ENCODE results near the gene SLC35B4.

Gene SLC35B4

DNA sequence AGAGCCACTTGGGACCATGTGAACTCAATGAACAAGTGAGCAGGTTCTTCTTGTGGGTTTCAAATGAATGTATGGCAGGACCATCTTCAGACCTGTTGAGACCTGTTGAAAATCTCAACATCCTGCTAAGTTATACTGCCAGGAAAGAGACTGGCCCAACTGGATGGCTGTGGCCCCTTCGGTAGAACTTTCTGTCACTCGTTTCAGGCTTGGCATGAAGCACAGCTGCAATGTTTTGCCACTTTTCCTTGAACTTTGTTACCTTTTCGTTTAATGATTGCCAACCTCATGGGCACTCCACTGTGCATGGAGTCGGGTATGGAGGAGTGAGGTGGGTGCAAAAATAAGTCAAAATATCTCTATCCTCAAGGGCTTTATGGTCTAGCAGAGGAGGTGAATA lies 36.7 kb upstream of the SLC35B4 start:
- no peak overlapping the region for H3K9ac ChIP-seq (ENCODE audit: low read length)
- no peaks in the 10 kb centered on the region for H3K9me3 ChIP-seq (ENCODE audit: control insufficient read depth, low read depth, low read length)
- H3K4me3 ChIP-seq (ENCODE audit: low read length): no peak overlapping the region
- H3K4me1 ChIP-seq (ENCODE audit: control insufficient read depth, low read depth, low read length): peaks cover 5% of the 10 kb centered on the region
- H3K27me3 ChIP-seq (ENCODE audit: control insufficient read depth, insufficient read depth, low read length): no peaks in the 10 kb centered on the region
- H3K36me3 ChIP-seq (ENCODE audit: control insufficient read depth, low read depth, low read length): no peaks in the 10 kb centered on the region
- no peak overlapping the region for H3K27ac ChIP-seq (ENCODE audit: low read length)

DNA sequence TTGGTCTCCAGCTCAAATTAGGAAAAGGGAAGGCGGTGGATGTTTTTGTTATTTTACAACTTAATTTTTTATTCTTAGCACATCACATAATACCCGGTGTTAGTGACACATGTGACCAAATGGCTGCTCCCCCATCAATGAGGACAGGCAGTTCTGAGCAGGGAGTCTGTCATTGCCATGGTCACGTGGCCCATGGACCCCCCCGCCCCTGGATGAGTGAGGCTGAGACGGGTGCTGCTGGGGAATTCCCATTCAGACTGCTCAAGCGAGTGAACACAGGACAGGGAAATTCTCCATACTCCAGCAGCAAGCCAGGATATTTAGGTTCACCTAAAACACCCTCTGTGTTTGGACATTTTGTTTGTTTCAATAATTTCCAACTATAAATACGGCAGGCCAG lies 34.7 kb upstream of the SLC35B4 start:
- peaks cover 5% of the 10 kb centered on the region for H3K4me1 ChIP-seq (ENCODE audit: control insufficient read depth, low read depth, low read length)
- no peaks in the 10 kb centered on the region for H3K36me3 ChIP-seq (ENCODE audit: control insufficient read depth, low read depth, low read length)
- H3K4me3 ChIP-seq (ENCODE audit: low read length): no peak overlapping the region
- no peak overlapping the region for H3K27ac ChIP-seq (ENCODE audit: low read length)
- no peaks in the 10 kb centered on the region for H3K9me3 ChIP-seq (ENCODE audit: control insufficient read depth, low read depth, low read length)
- no peaks in the 10 kb centered on the region for H3K27me3 ChIP-seq (ENCODE audit: control insufficient read depth, insufficient read depth, low read length)
- no peak overlapping the region for H3K9ac ChIP-seq (ENCODE audit: low read length)

DNA sequence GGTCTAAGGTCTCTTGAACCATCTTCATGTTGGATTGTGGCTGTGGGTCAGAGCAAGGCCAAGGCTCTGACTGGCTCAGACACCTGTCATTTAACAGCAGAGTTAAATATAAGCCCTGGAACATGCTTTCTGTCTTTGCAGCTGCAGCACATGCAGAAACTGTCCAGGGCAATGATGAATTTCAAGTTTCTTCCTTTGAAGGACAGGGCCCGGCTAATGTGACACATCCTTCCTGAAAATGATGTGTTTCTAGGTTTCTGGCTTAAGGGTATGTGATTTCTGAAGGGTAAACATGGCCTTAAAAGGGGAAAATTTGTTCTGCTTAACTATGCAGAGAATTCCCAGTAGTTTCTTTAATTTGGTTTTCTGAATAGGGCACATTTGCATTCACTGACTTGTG lies 34.0 kb upstream of the SLC35B4 start:
- no peak overlapping the region for H3K4me3 ChIP-seq (ENCODE audit: low read length)
- peaks cover 5% of the 10 kb centered on the region for H3K4me1 ChIP-seq (ENCODE audit: control insufficient read depth, low read depth, low read length)
- no peaks in the 10 kb centered on the region for H3K36me3 ChIP-seq (ENCODE audit: control insufficient read depth, low read depth, low read length)
- no peaks in the 10 kb centered on the region for H3K27me3 ChIP-seq (ENCODE audit: control insufficient read depth, insufficient read depth, low read length)
- no peak overlapping the region for H3K27ac ChIP-seq (ENCODE audit: low read length)
- H3K9ac ChIP-seq (ENCODE audit: low read length): no peak overlapping the region
- H3K9me3 ChIP-seq (ENCODE audit: control insufficient read depth, low read depth, low read length): no peaks in the 10 kb centered on the region

DNA sequence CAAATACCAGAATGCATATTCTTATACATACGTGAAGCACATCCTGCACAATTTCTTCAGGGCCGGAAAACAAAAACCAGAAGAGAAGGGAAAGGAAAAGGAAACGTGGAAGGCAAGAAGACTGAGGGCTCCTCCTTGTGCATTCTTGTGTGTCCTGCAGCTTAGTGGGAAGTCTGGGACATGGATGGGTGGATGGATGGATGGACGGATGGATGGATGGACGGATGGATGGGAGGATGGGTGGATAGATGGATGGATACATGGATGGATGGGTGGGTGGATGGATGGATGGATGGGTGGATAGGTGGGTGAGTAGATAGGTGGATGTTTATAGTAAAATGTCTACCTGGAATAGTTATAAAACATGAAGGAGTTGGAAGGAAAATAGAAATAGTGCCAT lies 30.8 kb upstream of the SLC35B4 start:
- Histone ChIP-seq H3K4me1 (ENCODE audit: control insufficient read depth, low read depth, low read length) (peaks cover 5% of the 10 kb centered on the region), H3K9ac (ENCODE audit: low read length) (no peak overlapping the region), H3K4me3 (ENCODE audit: low read length) (no peak overlapping the region), H3K36me3 (ENCODE audit: control insufficient read depth, low read depth, low read length) (no peaks in the 10 kb centered on the region), H3K9me3 (ENCODE audit: control insufficient read depth, low read depth, low read length) (no peaks in the 10 kb centered on the region), H3K27me3 (ENCODE audit: control insufficient read depth, insufficient read depth, low read length) (no peaks in the 10 kb centered on the region), H3K27ac (ENCODE audit: low read length) (no peak overlapping the region)

DNA sequence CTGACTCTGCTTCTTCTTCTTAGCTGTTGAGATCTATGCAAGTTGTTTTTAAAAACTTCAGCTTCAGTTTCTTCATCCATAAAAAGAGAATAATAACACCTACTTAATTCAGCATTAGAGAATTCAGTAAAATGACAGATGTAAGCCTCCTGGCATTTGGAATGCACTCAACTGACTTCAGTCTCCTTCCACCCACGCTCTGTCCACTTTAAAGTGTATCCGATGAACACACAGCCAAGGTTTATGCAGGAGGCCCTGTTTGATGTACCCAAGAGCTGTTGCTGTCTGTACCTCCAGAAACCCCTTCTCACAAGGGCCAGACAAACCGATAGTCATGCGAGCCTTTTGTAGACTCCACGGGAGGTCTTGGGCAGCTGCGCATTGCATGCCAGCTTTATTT lies 27.1 kb upstream of the SLC35B4 start:
- H3K9ac ChIP-seq (ENCODE audit: low read length): no peak overlapping the region
- H3K9me3 ChIP-seq (ENCODE audit: control insufficient read depth, low read depth, low read length): no peaks in the 10 kb centered on the region
- H3K36me3 ChIP-seq (ENCODE audit: control insufficient read depth, low read depth, low read length): no peaks in the 10 kb centered on the region
- H3K27me3 ChIP-seq (ENCODE audit: control insufficient read depth, insufficient read depth, low read length): no peaks in the 10 kb centered on the region
- H3K27ac ChIP-seq (ENCODE audit: low read length): no peak overlapping the region
- no peak overlapping the region for H3K4me3 ChIP-seq (ENCODE audit: low read length)
- no peaks in the 10 kb centered on the region for H3K4me1 ChIP-seq (ENCODE audit: control insufficient read depth, low read depth, low read length)

DNA sequence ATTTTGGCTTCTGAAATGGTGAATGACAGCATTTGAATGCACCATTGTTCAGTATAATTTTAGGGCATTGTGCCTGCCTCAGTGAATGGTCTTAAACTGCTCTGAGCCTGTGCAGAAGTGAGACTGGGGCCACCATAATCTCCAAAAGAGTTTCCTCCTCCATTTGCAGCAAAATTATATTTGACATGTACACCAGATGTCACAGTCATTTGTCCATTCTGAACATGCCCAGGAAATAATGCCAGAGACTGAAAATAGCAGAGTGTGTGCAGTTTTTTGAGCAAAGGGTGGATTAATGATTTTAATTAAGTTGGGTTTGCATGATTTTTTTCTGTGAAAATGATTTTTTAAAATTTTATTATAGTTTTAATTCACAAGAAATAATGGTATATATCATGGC lies 26.4 kb upstream of the SLC35B4 start:
- no peaks in the 10 kb centered on the region for H3K36me3 ChIP-seq (ENCODE audit: control insufficient read depth, low read depth, low read length)
- no peaks in the 10 kb centered on the region for H3K4me1 ChIP-seq (ENCODE audit: control insufficient read depth, low read depth, low read length)
- no peak overlapping the region for H3K9ac ChIP-seq (ENCODE audit: low read length)
- no peaks in the 10 kb centered on the region for H3K9me3 ChIP-seq (ENCODE audit: control insufficient read depth, low read depth, low read length)
- no peak overlapping the region for H3K27ac ChIP-seq (ENCODE audit: low read length)
- no peak overlapping the region for H3K4me3 ChIP-seq (ENCODE audit: low read length)
- no peaks in the 10 kb centered on the region for H3K27me3 ChIP-seq (ENCODE audit: control insufficient read depth, insufficient read depth, low read length)

DNA sequence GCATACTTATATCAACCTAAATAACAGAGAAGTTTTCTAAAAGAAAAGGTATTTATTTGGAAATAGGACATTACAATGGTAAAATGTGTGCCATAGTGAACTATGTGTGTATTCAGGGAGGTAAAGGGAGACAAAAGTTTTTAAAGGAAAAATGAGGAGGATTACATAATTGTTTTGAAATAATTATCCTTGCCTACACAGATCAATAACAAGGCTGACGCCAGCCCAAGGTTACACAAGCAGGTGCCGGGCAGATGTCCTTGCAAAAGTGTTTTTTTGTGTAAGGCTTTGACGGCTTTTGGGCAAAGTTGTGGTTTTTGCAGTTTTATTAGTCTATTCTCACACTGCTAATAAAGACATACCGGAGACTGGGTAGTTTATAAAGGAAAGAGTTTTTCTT lies 22.7 kb upstream of the SLC35B4 start:
- Histone ChIP-seq H3K27ac (ENCODE audit: low read length) (no peak overlapping the region), H3K36me3 (ENCODE audit: control insufficient read depth, low read depth, low read length) (no peaks in the 10 kb centered on the region), H3K9me3 (ENCODE audit: control insufficient read depth, low read depth, low read length) (no peaks in the 10 kb centered on the region), H3K4me3 (ENCODE audit: low read length) (no peak overlapping the region), H3K27me3 (ENCODE audit: control insufficient read depth, insufficient read depth, low read length) (no peaks in the 10 kb centered on the region), H3K4me1 (ENCODE audit: control insufficient read depth, low read depth, low read length) (no peaks in the 10 kb centered on the region), H3K9ac (ENCODE audit: low read length) (no peak overlapping the region)

DNA sequence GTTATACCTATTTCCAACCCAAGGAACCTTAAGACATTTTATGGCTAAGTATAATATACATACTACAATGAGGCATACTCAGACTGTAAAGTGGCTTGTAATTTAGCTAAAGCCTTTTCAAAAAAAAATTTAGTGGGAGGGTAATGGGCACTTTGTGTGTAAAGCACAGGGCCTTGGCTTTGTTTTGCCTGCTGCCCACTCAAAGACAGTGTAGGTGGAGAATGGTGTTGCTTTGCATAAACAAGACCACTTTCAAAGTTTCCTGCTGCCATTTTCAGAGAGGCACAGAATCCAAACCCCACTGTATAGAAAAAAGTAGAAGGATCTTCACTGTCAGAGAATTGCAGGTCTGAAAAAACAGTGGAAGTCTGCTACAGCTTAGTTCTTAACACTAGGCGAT lies 21.2 kb upstream of the SLC35B4 start:
- Histone ChIP-seq H3K9me3 (ENCODE audit: control insufficient read depth, low read depth, low read length) (no peaks in the 10 kb centered on the region), H3K27ac (ENCODE audit: low read length) (no peak overlapping the region), H3K36me3 (ENCODE audit: control insufficient read depth, low read depth, low read length) (no peaks in the 10 kb centered on the region), H3K27me3 (ENCODE audit: control insufficient read depth, insufficient read depth, low read length) (no peaks in the 10 kb centered on the region), H3K9ac (ENCODE audit: low read length) (no peak overlapping the region), H3K4me1 (ENCODE audit: control insufficient read depth, low read depth, low read length) (no peaks in the 10 kb centered on the region), H3K4me3 (ENCODE audit: low read length) (no peak overlapping the region)

DNA sequence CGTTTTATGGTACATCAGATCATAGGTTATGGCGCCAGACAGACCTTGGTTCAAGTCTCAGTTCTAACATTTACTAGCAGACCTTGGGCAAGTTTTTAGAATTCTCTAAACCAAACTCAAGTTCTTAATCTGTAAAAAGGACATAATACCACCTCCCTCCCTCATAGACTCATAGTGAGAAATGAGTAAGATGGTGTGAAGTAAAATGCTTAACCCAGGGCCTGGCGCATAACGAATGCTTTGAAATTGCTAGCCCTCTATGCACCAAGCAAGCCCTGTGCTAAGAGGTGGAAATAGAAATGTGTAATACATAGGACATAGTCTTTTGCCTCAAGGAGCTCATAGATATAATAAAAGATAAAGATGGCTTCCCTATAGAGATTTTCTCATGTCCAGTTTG lies 17.7 kb upstream of the SLC35B4 start:
- Histone ChIP-seq H3K9me3 (ENCODE audit: control insufficient read depth, low read depth, low read length) (no peaks in the 10 kb centered on the region), H3K4me3 (ENCODE audit: low read length) (no peak overlapping the region), H3K9ac (ENCODE audit: low read length) (no peak overlapping the region), H3K27ac (ENCODE audit: low read length) (no peak overlapping the region), H3K36me3 (ENCODE audit: control insufficient read depth, low read depth, low read length) (no peaks in the 10 kb centered on the region), H3K27me3 (ENCODE audit: control insufficient read depth, insufficient read depth, low read length) (no peaks in the 10 kb centered on the region), H3K4me1 (ENCODE audit: control insufficient read depth, low read depth, low read length) (no peaks in the 10 kb centered on the region)

DNA sequence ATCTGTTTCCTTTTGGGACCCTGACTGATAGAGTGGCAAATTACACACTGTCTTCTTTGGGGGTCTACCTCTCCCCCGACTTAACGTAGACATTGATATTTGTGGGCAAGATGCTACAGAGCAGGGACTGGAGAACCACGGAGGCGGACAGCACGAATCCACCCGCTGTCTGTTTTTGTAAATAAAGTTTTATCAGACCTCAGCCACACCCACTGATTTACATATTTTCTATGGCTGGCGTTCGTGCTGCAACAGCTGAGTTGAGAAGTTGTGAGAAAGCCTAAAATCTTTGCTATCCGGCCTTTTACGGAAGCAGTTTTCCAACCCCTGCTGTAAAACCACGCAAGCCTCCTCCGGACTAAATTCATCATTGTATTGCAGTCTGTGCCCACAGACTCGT lies 17.2 kb upstream of the SLC35B4 start:
- no peaks in the 10 kb centered on the region for H3K27me3 ChIP-seq (ENCODE audit: control insufficient read depth, insufficient read depth, low read length)
- H3K9ac ChIP-seq (ENCODE audit: low read length): no peak overlapping the region
- no peak overlapping the region for H3K4me3 ChIP-seq (ENCODE audit: low read length)
- H3K9me3 ChIP-seq (ENCODE audit: control insufficient read depth, low read depth, low read length): no peaks in the 10 kb centered on the region
- no peaks in the 10 kb centered on the region for H3K36me3 ChIP-seq (ENCODE audit: control insufficient read depth, low read depth, low read length)
- H3K27ac ChIP-seq (ENCODE audit: low read length): no peak overlapping the region
- H3K4me1 ChIP-seq (ENCODE audit: control insufficient read depth, low read depth, low read length): no peaks in the 10 kb centered on the region

DNA sequence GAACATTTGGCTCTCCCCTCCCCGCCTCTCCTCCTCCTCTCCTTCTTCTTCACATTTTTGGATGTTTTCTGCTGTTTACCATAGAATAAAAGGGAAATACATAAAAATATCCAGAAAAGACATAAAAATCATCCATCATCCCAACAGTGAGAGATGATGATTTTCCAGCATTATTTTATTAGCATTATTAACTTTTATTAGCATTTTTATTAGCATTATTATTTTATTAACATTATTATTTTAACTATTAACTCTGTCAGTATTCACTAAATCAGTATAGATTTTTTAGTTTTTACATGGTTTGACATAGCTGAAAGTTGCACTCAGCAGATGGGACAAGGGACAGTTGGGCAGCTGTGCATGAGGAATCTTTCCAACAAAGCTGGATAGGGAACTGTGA lies 16.2 kb upstream of the SLC35B4 start:
- Histone ChIP-seq H3K36me3 (ENCODE audit: control insufficient read depth, low read depth, low read length) (no peaks in the 10 kb centered on the region), H3K4me1 (ENCODE audit: control insufficient read depth, low read depth, low read length) (no peaks in the 10 kb centered on the region), H3K27ac (ENCODE audit: low read length) (no peak overlapping the region), H3K27me3 (ENCODE audit: control insufficient read depth, insufficient read depth, low read length) (no peaks in the 10 kb centered on the region), H3K9ac (ENCODE audit: low read length) (no peak overlapping the region), H3K4me3 (ENCODE audit: low read length) (no peak overlapping the region), H3K9me3 (ENCODE audit: control insufficient read depth, low read depth, low read length) (no peaks in the 10 kb centered on the region)

DNA sequence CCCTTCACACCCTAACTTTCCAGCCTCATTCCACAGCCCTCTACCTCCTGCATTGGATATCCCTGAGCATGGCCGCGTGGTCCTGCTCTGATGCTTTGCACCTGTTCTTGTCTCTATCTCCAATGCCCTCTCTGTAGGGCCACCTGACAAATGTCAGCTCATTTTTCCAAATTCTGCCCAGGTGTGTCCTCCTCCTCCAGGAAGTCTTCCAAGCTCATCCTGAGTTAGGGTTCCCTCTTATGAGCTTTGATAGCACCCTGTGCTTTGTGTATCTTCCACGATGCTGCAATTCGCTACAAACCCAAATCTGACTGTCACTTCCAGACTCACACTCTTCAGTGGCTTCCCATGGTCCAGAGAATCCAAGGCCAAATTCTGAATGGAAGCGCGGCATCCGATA lies 14.7 kb upstream of the SLC35B4 start:
- Histone ChIP-seq H3K9me3 (ENCODE audit: control insufficient read depth, low read depth, low read length) (no peaks in the 10 kb centered on the region), H3K36me3 (ENCODE audit: control insufficient read depth, low read depth, low read length) (no peaks in the 10 kb centered on the region), H3K9ac (ENCODE audit: low read length) (no peak overlapping the region), H3K27ac (ENCODE audit: low read length) (no peak overlapping the region), H3K27me3 (ENCODE audit: control insufficient read depth, insufficient read depth, low read length) (no peaks in the 10 kb centered on the region), H3K4me1 (ENCODE audit: control insufficient read depth, low read depth, low read length) (no peaks in the 10 kb centered on the region), H3K4me3 (ENCODE audit: low read length) (no peak overlapping the region)

DNA sequence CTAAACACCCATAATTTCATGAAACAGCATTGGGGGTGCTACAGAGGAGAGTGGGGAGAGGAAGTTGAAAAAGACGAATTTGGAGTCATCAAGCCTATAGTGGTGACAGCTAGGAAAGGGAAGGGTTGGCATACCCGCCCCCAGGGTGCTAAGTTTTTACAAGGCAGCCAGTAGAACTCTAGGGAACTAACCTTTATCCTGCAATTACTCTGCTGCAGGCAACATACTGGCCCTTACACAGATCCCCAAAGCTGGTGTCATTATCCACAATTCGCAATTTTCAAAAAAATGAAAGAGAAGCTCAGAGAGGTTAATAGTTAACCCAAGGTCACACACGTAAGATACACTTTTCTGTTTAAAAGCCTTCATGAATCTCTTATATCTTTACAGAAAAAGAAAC lies 14.2 kb upstream of the SLC35B4 start:
- no peaks in the 10 kb centered on the region for H3K4me1 ChIP-seq (ENCODE audit: control insufficient read depth, low read depth, low read length)
- no peaks in the 10 kb centered on the region for H3K36me3 ChIP-seq (ENCODE audit: control insufficient read depth, low read depth, low read length)
- H3K27ac ChIP-seq (ENCODE audit: low read length): no peak overlapping the region
- no peak overlapping the region for H3K9ac ChIP-seq (ENCODE audit: low read length)
- no peak overlapping the region for H3K4me3 ChIP-seq (ENCODE audit: low read length)
- H3K9me3 ChIP-seq (ENCODE audit: control insufficient read depth, low read depth, low read length): no peaks in the 10 kb centered on the region
- no peaks in the 10 kb centered on the region for H3K27me3 ChIP-seq (ENCODE audit: control insufficient read depth, insufficient read depth, low read length)
